HG02870 (cell line): ENCODE measurements around the gene TGFA.
"Not testable (repeated sequence)": the region's sequence is repeated elsewhere in the genome, so short reads cannot be mapped to it uniquely, and the experiment has no call there.

Experiments used
- ATAC-seq: cut with Tn5 transposase; IDR thresholded peaks from one replicate; pipeline ENCODE4 v1.9.1; 2021; ENCODE audit warnings: mild to moderate bottlenecking, moderate library complexity; ENCODE audit not compliant: unreplicated experiment

Gene TGFA

DNA sequence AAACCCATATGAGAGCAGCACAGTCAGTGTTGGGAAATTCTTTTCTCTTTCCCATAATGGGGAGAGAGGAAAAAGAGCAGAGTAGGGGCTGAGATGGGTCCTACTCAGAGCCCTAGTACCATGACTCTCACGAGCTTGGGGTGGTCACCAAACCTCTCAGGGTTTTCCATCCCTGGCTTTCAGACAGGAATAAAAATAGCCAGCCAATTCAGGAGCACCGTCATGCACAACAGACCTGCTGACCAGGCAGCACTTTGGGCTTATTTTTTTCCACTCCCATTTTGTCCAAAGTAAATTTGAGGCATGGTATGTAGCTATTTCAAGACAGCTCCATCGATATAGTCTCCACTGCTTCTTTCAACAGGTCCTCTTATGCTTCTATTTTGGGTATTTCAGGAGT lies 86.4 kb downstream of the TGFA start:
- ATAC-seq = no peak

DNA sequence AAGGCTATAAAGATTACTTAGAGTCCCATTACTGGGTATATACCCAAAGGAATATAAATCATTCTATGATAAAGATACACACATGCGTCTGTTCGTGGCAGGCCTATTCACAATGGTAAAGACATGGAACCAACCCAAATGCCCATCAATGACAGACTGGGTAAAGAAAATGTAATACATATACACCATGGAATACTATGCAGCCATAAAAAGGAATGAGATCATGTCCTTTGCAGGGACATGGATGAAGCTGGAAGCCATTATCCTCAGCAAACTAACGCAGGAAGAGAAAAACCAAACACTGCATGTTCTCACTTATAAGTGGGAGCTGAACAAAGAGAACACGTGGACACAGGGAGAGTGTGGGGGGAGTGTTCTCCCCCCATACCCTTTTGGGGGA lies 87.0 kb downstream of the TGFA start:
- not testable (repeated sequence) for ATAC-seq

GRCh38 chr2:70463997-70464396 lies 89.6 kb downstream of the TGFA start:
- ATAC-seq = no peak

GRCh38 chr2:70463581-70463980 lies 90.0 kb downstream of the TGFA start:
- ATAC-seq = no peak

GRCh38 chr2:70461981-70462876 lies 91.4 kb downstream of the TGFA start:
- no peak for ATAC-seq

DNA sequence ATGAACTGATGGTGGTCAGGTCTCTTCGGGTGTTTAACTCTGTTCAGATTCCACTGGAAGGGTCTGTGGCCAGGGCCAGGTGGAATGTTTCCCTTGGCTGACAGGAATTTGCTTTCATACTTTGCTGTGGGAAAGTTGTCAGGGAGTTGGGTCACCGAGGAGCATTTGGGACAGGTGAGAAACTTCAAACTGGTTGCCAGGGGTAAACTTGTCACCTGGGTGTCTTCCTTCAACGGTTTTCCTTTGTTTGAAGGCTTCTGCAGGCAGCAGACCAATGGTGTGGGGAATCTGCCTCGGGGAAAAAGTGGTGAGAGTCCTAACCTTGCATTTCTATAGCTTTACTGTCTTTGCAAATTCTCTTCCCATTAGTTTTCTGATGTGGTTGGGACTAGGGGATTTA lies 92.2 kb downstream of the TGFA start:
- no peak for ATAC-seq

GRCh38 chr2:70460333-70460732 lies 93.3 kb downstream of the TGFA start:
- ATAC-seq = no peak

DNA sequence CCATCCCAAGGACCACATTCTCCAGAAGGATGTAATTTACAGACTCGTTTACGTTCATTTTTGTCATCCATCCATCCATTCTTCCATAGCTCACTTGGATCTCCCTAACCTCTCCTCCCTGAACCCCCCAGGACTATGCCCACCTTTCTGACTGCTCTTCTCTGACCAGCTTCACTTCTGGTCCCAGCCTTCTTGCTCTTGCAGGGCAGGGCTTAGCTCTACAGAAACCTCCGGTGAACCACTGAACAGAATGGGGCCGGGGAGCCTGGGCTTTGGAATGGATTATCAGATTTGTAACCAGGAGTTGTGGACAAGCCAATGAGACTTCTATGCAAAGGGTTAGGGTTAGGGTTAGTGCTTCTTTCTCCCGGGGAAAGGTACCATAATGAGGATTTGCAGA lies 95.0 kb downstream of the TGFA start:
- ATAC-seq = no peak

DNA sequence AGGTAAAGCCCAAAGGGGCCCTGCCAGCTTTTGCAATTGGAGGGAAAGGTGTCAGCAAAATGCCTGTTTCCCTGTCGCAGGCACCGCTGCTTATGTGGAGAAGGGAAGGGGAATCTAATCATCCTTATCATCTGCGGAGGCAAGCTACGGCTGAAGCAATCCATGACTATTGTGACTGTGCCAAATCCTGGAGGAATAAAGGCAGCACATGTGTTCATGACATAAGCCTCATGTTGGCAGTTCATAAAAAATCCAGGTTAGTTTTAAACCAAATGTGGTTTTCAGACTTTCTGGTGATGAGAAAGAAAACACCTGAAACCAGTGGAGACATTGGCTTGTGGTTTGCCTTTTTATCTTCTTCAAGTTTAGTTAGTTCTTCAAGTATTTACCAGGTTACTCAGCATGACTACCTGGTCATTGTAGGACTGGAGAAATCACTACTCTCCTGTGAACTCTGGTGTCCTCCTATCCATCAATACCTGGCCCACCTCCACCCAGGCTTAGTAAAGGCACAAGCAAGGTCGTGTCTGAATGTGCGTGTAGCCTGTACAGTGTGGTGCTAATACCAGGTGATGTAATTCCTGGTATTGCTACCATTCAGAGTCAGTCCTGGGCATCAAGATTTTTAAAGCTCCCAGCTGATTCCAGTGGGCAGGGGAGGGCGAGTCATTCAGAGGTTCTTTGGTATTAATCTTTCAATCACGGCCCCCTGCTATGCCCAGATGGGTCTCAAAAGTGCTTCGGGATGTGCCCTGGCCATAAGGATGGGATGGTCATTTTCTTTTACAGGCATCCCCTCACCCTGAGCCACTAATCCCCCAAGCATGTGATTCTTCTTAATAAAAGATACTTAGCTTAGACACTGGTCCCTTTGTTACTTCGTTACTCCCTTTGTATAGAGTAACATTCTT lies 96.8 kb downstream of the TGFA start:
- ATAC-seq = no peak

GRCh38 chr2:70454936-70455544 lies 98.6 kb downstream of the TGFA start:
- ATAC-seq = no peak

DNA sequence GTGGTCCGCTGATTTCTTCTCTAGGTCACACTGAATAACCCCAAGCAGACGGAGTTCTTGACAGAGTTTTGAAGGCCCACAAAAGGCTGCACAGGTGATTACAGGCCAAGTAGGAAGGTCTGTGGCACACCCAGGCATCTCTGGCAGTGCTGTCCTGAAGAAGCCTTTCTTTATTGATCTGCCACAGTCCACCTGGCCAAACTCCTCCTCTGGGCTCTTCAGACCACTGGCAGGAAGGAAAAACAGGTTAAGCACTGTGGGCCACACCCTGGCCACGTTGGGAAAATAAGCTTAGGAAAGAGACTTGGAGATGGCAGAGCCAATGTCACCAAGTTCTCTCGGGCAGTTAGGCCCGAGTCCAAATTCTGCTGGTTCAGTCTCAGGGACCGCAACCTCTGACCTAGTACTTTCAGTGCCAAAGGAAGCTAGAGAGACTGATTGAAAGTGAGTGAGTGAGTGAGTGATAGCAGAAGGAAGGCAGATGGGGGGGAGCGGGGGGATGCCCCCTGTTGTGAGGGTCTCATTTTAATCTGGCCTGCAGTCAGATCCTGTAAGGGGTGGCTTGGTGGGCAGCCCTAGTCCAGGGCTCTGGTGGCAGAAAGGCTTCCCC lies 102.9 kb downstream of the TGFA start:
- ATAC-seq = no peak

- no peak for ATAC-seq
Observed at GRCh38 chr2:70448041-70448440, 105.6 kb downstream of the TGFA start.

GRCh38 chr2:70443726-70444125 lies 109.9 kb downstream of the TGFA start:
- ATAC-seq = no peak

GRCh38 chr2:70443078-70443465 lies 110.6 kb downstream of the TGFA start:
- no peak for ATAC-seq

DNA sequence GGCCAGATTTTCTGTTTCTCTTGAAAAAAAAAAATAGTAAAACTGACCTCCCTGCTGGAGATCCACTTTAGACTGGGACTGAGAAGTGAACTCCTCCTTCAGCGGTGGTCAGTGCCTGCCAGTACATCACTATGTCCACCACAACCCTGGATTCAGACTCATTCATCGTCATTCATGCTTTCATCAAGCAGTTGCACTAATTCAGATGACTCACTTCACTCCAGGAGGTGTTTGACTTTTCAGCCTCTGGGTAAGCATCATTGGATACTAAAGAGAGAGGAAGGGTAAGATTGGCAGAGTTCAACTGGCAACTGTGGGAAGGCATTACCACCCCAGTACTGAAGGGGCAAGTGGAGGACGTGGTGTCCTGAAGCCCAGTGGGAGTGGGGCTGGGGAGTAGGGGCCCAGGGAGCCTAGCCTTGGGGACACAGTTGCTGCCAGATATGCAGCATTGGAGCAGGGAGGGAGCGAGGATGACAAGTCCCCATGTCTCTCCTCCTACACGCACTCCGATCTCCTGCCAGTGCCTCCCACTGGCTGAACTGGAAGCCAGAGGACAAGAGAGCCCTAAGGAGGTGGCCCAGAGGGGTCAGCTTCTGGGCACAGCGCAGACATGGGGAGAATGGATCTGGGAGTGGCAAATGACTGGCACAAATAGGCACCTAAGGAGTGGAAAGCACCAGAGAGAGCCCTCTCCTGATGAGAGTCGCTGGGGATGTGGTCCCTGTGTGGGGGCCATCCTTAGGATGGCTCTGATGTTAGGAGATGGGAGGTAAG lies 111.1 kb downstream of the TGFA start:
- no peak for ATAC-seq

DNA sequence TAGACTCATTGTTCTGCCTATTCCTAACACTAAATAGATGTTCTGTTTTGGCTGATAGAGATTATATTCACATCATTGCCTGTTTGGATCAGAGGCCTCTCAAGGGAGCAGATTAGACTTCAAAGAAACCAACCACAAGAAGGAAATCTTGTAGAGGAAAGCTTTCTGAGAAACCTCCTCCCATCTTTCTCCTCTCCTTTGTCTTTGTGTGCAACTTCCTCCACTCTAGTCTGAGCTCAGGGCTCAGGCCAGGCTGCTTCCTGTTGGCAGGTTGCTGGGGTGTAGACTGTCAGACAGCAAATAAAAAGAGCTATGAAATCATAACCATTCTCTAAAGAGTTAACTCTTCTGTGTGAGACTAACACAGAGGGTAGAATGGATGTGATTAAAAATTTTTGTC lies 113.0 kb downstream of the TGFA start:
- no peak for ATAC-seq

GRCh38 chr2:70435138-70435537 lies 118.5 kb downstream of the TGFA start:
- no peak for ATAC-seq

DNA sequence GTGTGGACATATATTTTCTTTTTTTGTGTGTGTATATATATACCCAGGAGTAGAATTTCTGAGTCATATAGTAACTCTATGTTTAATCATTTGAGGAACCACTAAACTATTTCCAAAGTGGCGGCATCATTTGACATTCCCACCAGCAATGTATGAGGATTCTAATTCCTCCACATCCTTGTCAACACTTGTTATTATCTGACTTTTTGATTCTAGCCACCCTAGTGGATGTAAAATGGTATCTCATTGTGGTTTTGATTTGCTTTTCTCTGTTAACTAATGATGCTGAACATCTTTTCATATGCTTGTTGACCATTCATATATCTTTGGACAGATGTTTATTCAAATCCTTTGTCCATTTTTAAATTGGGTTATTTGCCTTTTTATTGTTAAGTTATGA lies 120.3 kb downstream of the TGFA start:
- ATAC-seq = no peak

- ATAC-seq = no peak
Observed at GRCh38 chr2:70431716-70432347, 121.8 kb downstream of the TGFA start.

- no peak for ATAC-seq
Observed at GRCh38 chr2:70426341-70426740, 127.3 kb downstream of the TGFA start.
